A549 treated with dexamethasone at 1 μM for 4 hours (cell line): ENCODE measurements around the gene KCNMB4. TPM values are rescaled to one million over a fixed set of nuclear protein-coding genes. Genes with fewer than 3 reads are reported as not detected.

Experiments
- total RNA-seq: library from RNA; stranded (reverse); fragments of 200-300 nt; extraction: Qiagen RNA extraction; gene quantifications from 5 replicates; pipeline ENCODE4 v1.2.3, GENCODE V29; 2022

The KCNMB4 gene
- total RNA-seq, result 0.20 to 0.49 TPM (median 0.30 TPM) in 5 replicates

GRCh38 chr12:70365648-70366518 lies at the start of gene KCNMB4:
TSS of gene KCNMB4 (plus strand) at chr12:70366290. CDS start at chr12:70366735, 445 bp downstream.

Other genes starting within 250 kb of the KCNMB4 start
- 32.4 to 44.5 TPM (median 38.3 TPM) in 5 replicates for gene CNOT2, start 122.9 kb upstream of the KCNMB4 start, total RNA-seq